22Rv1 (cell line): ENCODE results near the gene ERGIC1.

ENCODE experiments used
- ZFX ChIP-seq: fragments of 450-650 bp; IDR thresholded peaks from 2 replicates; pipeline ENCODE4 v1.6.1; 2017; ENCODE audit warnings: antibody characterized with exemption, borderline replicate concordance
- TF ChIP-seq, protein P1 (sequence below): fragments of 450-650 bp; IDR thresholded peaks from 2 replicates; pipeline ENCODE4 v1.5.1; 2017; ENCODE audit warnings: mild to moderate bottlenecking

DNA sequence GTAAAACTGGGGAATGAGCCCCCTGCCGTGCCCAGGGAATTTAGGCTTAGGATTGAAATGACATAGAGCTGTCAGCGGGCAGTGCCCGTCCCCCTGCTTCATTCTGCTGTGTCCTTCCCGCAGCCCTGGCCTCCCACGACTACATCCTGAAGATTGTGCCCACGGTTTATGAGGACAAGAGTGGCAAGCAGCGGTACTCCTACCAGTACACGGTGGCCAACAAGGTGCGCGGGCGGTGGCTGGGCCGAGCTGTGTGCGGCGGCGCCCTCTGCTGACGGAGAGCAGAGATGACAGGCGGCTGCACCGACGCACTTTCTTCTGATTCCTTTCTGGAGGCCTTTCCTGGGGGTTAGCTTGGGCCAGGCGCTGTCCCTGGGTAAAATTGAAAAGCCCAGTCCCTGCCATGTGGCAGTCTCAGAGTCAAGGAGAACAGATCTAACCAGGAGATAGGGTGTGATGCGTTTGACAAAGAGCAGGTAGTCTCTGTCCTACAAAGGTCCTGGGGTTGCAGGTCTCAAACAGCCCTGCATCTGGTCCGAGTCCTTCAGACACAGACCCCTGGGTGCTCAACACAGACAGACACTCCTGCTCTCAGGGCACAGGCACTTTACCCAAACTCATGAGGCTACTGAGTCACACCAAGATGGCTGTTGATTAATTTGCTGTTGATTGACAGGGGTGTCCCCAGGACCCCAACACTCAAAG, 98.4 kb downstream of the ERGIC1 start:
- no peak for TF ChIP-seq ZFX
- TF ChIP-seq, protein P1, sequence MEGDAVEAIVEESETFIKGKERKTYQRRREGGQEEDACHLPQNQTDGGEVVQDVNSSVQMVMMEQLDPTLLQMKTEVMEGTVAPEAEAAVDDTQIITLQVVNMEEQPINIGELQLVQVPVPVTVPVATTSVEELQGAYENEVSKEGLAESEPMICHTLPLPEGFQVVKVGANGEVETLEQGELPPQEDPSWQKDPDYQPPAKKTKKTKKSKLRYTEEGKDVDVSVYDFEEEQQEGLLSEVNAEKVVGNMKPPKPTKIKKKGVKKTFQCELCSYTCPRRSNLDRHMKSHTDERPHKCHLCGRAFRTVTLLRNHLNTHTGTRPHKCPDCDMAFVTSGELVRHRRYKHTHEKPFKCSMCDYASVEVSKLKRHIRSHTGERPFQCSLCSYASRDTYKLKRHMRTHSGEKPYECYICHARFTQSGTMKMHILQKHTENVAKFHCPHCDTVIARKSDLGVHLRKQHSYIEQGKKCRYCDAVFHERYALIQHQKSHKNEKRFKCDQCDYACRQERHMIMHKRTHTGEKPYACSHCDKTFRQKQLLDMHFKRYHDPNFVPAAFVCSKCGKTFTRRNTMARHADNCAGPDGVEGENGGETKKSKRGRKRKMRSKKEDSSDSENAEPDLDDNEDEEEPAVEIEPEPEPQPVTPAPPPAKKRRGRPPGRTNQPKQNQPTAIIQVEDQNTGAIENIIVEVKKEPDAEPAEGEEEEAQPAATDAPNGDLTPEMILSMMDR, result peak; percentile 96
